HG03469 (cell line): ENCODE data around the gene SCGB1C1.
"Not testable (repeated sequence)": the region's sequence is repeated elsewhere in the genome, so short reads cannot be mapped to it uniquely, and the experiment has no call there.

ENCODE experiments used
- ATAC-seq: cut with Tn5 transposase; IDR thresholded peaks from one replicate; pipeline ENCODE4 v1.9.1; 2021; ENCODE audit warnings: mild to moderate bottlenecking, moderate library complexity, moderate number of reproducible peaks; ENCODE audit not compliant: unreplicated experiment

SCGB1C1 gene

GRCh38 chr11:236774-237767 is 44.2 kb downstream of the SCGB1C1 start, which contains the start of gene PSMD13:
TSS of gene PSMD13 (plus strand) at chr11:236976. CDS start at chr11:237050, 74 bp downstream.
- peak; percentile 45 for ATAC-seq

GRCh38 chr11:238346-238745 is 45.5 kb downstream of the SCGB1C1 start:
- not testable (repeated sequence) for ATAC-seq

- ATAC-seq = no peak
Observed at GRCh38 chr11:240315-240714, 47.4 kb downstream of the SCGB1C1 start.

- no peak for ATAC-seq
Observed at GRCh38 chr11:241634-242033, 48.8 kb downstream of the SCGB1C1 start.
